HL-60 (cell line): ENCODE measurements around the gene LDLRAD3.

Source experiments
- CTCF ChIP-seq: IDR thresholded peaks from one replicate; pipeline ENCODE4 v1.5.1; 2011; ENCODE audit warnings: low read length, control low read depth, inconsistent platforms; ENCODE audit not compliant: insufficient read depth
- GABPA ChIP-seq: IDR thresholded peaks from 2 replicates; pipeline ENCODE4 v1.6.1; 2012; ENCODE audit warnings: low read depth
- REST ChIP-seq: IDR thresholded peaks from 2 replicates; pipeline ENCODE4 v1.6.1; 2012; ENCODE audit warnings: low read depth; ENCODE audit not compliant: insufficient replicate concordance

GRCh38 chr11:36047344-36047743, 103.5 kb downstream of the LDLRAD3 start:
- TF ChIP-seq CTCF (no peak), GABPA (no peak), REST (no peak)
